GM21737 (cell line): ENCODE results near the gene POLR3H.
"Not testable (repeated sequence)": the region's sequence is repeated elsewhere in the genome, so short reads cannot be mapped to it uniquely, and the experiment has no call there.

Source experiments
- ATAC-seq: cut with Tn5 transposase; IDR thresholded peaks from one replicate; pipeline ENCODE4 v1.9.1; 2021; ENCODE audit warnings: mild to moderate bottlenecking, moderate library complexity; ENCODE audit not compliant: unreplicated experiment

POLR3H gene

GRCh38 chr22:41565403-41566054, 21.3 kb upstream of the POLR3H start:
- no peak for ATAC-seq

GRCh38 chr22:41564563-41564962, 20.3 kb upstream of the POLR3H start:
- no peak for ATAC-seq

- no peak for ATAC-seq
Measured at GRCh38 chr22:41563051-41563711, 18.9 kb upstream of the POLR3H start.

- ATAC-seq: no peak
Measured at GRCh38 chr22:41562461-41562860, 18.2 kb upstream of the POLR3H start.

GRCh38 chr22:41561788-41562187, 17.5 kb upstream of the POLR3H start:
- no peak for ATAC-seq

GRCh38 chr22:41561335-41561734, 17.1 kb upstream of the POLR3H start:
- ATAC-seq: no peak

- ATAC-seq: no peak
Measured at GRCh38 chr22:41560095-41560471, 15.8 kb upstream of the POLR3H start.

GRCh38 chr22:41558241-41558630, 14.0 kb upstream of the POLR3H start:
- not testable (repeated sequence) for ATAC-seq

- no peak for ATAC-seq
Measured at GRCh38 chr22:41557401-41558240, 13.4 kb upstream of the POLR3H start.

GRCh38 chr22:41556561-41556960, 12.3 kb upstream of the POLR3H start:
- no peak for ATAC-seq

GRCh38 chr22:41555325-41555982, 11.2 kb upstream of the POLR3H start:
- ATAC-seq: no peak

- no peak for ATAC-seq
Measured at GRCh38 chr22:41551877-41552582, 7.8 kb upstream of the POLR3H start.

- ATAC-seq: no peak
Measured at GRCh38 chr22:41550952-41551491, 6.8 kb upstream of the POLR3H start.

- no peak for ATAC-seq
Measured at GRCh38 chr22:41548830-41549211, 4.6 kb upstream of the POLR3H start.

- ATAC-seq: no peak
Measured at GRCh38 chr22:41544671-41545476, 604 bp upstream of the POLR3H start.

- no peak for ATAC-seq
Measured at GRCh38 chr22:41542224-41542623, 2.0 kb downstream of the POLR3H start.

- no peak for ATAC-seq
Measured at GRCh38 chr22:41541484-41541883, 2.8 kb downstream of the POLR3H start.

- ATAC-seq: no peak
Measured at GRCh38 chr22:41540365-41540764, 3.9 kb downstream of the POLR3H start.

- ATAC-seq: no peak
Measured at GRCh38 chr22:41540006-41540315, 4.3 kb downstream of the POLR3H start.
